Liver (tissue), 9 donors: Measurements from ENCODE around the gene PTPRN2. TPM values are rescaled to one million over a fixed set of nuclear protein-coding genes. Genes with fewer than 3 reads are reported as not detected.

ENCODE experiments used
- DNase-seq: peaks from one replicate; pipeline ENCODE4 v3.0.0-alpha.2; 2017; ENCODE audit warnings: low spot score
- H3K27ac ChIP-seq, 2 donors: one replicate each; pipeline ENCODE4 v1.7.0; 2013; ENCODE audit warnings: inconsistent platforms in 2 of 2, low read length in 2 of 2, control low read depth in 1 of 2, low read depth in 1 of 2, mild to moderate bottlenecking in 1 of 2
- H3K27me3 ChIP-seq, 4 donors: one replicate each; pipeline versions ENCODE4 v1.6.1 to v1.7.0; 2013; ENCODE audit warnings: low read length in 3 of 4, inconsistent platforms in 1 of 4, mild to moderate bottlenecking in 1 of 4, moderate library complexity in 1 of 4; ENCODE audit not compliant: control insufficient read depth in 4 of 4, insufficient read depth in 4 of 4
- H3K36me3 ChIP-seq, 4 donors: one replicate each; pipeline versions ENCODE4 v1.6.1 to v1.7.0; 2013; ENCODE audit warnings: low read length in 3 of 4, mild to moderate bottlenecking in 3 of 4, low read depth in 1 of 4, moderate library complexity in 1 of 4; ENCODE audit not compliant: control insufficient read depth in 4 of 4, insufficient read depth in 3 of 4
- H3K4me1 ChIP-seq, 4 donors: one replicate each; pipeline versions ENCODE4 v1.6.1 to v1.7.0; 2013; ENCODE audit warnings: low read length in 3 of 4, mild to moderate bottlenecking in 3 of 4, moderate library complexity in 1 of 4; ENCODE audit not compliant: control insufficient read depth in 4 of 4, insufficient read depth in 4 of 4
- H3K4me3 ChIP-seq, 3 donors: one replicate each; pipeline versions ENCODE4 v1.6.1 to v1.7.0; 2013; ENCODE audit warnings: low read length in 3 of 3, control low read depth in 1 of 3, low read depth in 1 of 3, mild to moderate bottlenecking in 1 of 3
- H3K9ac ChIP-seq, 2 donors: one replicate each; pipeline ENCODE4 v1.7.0; 2013; ENCODE audit warnings: low read length in 2 of 2, mild to moderate bottlenecking in 2 of 2, moderate library complexity in 2 of 2, control low read depth in 1 of 2, low read depth in 1 of 2
- H3K9me3 ChIP-seq, 4 donors: one replicate each; pipeline versions ENCODE4 v1.6.1 to v1.7.0; 2013; ENCODE audit warnings: low read length in 3 of 4; ENCODE audit not compliant: control insufficient read depth in 4 of 4
- EGR1 ChIP-seq, 2 donors: IDR thresholded peaks; 2 replicates each; pipeline ENCODE4 v1.6.1; 2016 to 2018; ENCODE audit warnings: antibody characterized with exemption in 2 of 2, low read depth in 2 of 2
- FOXA1 ChIP-seq: IDR thresholded peaks from 2 replicates; pipeline ENCODE4 v1.6.1; 2016; ENCODE audit warnings: antibody characterized with exemption
- GABPA ChIP-seq, 2 donors: IDR thresholded peaks in 1 of 2; conservative IDR thresholded peaks in 1 of 2; 2 replicates each; pipeline ENCODE4 v1.6.1; 2016; ENCODE audit warnings: antibody characterized with exemption in 2 of 2, mild to moderate bottlenecking in 1 of 2, moderate library complexity in 1 of 2
- HNF4A ChIP-seq, 2 donors: conservative IDR thresholded peaks; 2 replicates each; pipeline ENCODE4 v1.6.1; 2016; ENCODE audit warnings: antibody characterized with exemption in 2 of 2, mild to moderate bottlenecking in 2 of 2
- HNF4G ChIP-seq: IDR thresholded peaks from 2 replicates; pipeline ENCODE4 v1.6.1; 2016; ENCODE audit warnings: antibody characterized with exemption
- JUND ChIP-seq, 2 donors: IDR thresholded peaks; 2 replicates each; pipeline ENCODE4 v1.6.1; 2016; ENCODE audit warnings: antibody characterized with exemption in 2 of 2
- RXRA ChIP-seq, 2 donors: IDR thresholded peaks; 2 replicates each; pipeline ENCODE4 v1.6.1; 2017 to 2018; ENCODE audit warnings: antibody characterized with exemption in 2 of 2, mild to moderate bottlenecking in 1 of 2
- SP1 ChIP-seq: IDR thresholded peaks from 2 replicates; pipeline ENCODE4 v1.6.1; 2018; ENCODE audit warnings: antibody characterized with exemption, mild to moderate bottlenecking
- TAF1 ChIP-seq: conservative IDR thresholded peaks from 2 replicates; pipeline ENCODE4 v1.6.1; 2016; ENCODE audit warnings: antibody characterized with exemption, mild to moderate bottlenecking
- YY1 ChIP-seq: IDR thresholded peaks from 2 replicates; pipeline ENCODE4 v1.6.1; 2016; ENCODE audit warnings: antibody characterized with exemption, mild to moderate bottlenecking
- WGBS: extraction: QIAGEN DNeasy Blood & Tissue Kit; methylation state at CpG from one replicate; pipeline ENCODE4 v1.1.7; 2013; 5-methylcytosine and 5-hydroxymethylcytosine counted together
- polyA plus RNA-seq, 2 donors: library from polyadenylated mRNA; stranded (reverse) in 1 of 2; unstranded in 1 of 2; fragments of 200-250 nt in 1 of 2; fragments of >200 nt in 1 of 2; fragmentation: Nextera tagmentation in 1 of 2; extraction: Ambion mirVana in 1 of 2; gene quantifications; one replicate each; pipeline versions ENCODE4 v1.2.1 to v1.2.3, GENCODE V29; 2013 to 2015
- total RNA-seq, 2 donors: library from RNA; depleted of rRNA; stranded (reverse); fragments of >200 nt; gene quantifications; one replicate each; pipeline ENCODE4 v1.2.3, GENCODE V29; 2014
- TF ChIP-seq, protein P1 (sequence below): IDR thresholded peaks from 2 replicates; pipeline ENCODE4 v1.6.1; 2016; ENCODE audit warnings: antibody characterized with exemption
- TF ChIP-seq, protein P2 (sequence below): IDR thresholded peaks from 2 replicates; pipeline ENCODE4 v1.6.1; 2016; ENCODE audit warnings: antibody characterized with exemption, mild to moderate bottlenecking
- TF ChIP-seq, protein P3 (sequence below): fragments of 150-350 bp; IDR thresholded peaks from 2 replicates; pipeline ENCODE4 v1.5.1; 2017; ENCODE audit warnings: improper control_type of control experiment, low read depth, low read length; ENCODE audit not compliant: missing input control
- TF ChIP-seq, protein P4 (sequence below): IDR thresholded peaks from 2 replicates; pipeline ENCODE4 v1.6.1; 2016; ENCODE audit warnings: antibody characterized with exemption
- TF ChIP-seq, protein P5 (sequence below): IDR thresholded peaks from 2 replicates; pipeline ENCODE4 v1.6.1; 2016; ENCODE audit warnings: antibody characterized with exemption
- donor health status: healthy.
- donor health status: healthy.
- donor health status: healthy.
- donor health status: healthy.
- donor health status: healthy.

PTPRN2 gene
- total and polyA plus RNA-seq, 4 donors: 0.75 to 1.9 (median 1.1) TPM

DNA sequence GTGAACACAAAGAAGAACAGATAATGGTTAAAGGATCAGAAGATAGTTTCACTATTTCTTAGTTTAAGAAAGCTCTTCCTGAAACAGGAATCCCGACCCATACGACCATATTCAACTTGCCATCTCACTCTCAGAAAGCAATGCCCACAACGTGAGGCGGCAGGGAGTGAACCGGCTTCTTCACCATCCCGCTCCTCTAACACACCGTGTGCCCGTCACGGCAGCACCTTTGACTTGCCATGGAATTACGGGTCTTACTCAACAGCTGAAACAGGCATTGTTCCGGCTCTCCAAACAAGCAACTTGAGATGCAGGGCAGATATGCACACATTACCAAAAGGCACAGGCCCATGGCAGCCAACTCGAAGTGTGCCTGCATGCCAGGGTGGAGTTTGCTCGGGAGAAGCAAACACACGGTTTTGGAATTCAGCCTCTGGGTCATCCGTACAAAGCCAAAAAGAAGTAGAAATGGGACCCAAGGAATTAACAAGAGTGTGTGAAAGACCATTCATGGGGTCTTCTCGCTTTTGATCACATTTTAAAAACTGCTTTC lies 957.2 kb downstream of the PTPRN2 start:
- H3K27ac ChIP-seq: no peak overlapping the region
- DNase-seq: no peak
- H3K27me3 ChIP-seq: peaks cover 0 to 7% (median 0%) of the 10 kb centered on the region in 4 donors
- 71% methylated on average over 16 of the region's 16 CpGs for WGBS
- TF ChIP-seq, protein P1, sequence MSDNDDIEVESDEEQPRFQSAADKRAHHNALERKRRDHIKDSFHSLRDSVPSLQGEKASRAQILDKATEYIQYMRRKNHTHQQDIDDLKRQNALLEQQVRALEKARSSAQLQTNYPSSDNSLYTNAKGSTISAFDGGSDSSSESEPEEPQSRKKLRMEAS: no peak
- TF ChIP-seq HNF4G (no peak), YY1 (no peak), GABPA (IDR thresholded peaks at IDR 0.05 in 1 of 2, conservative IDR thresholded peaks at IDR 0.05 in 1 of 2) (no peak), EGR1 (IDR thresholded peaks at IDR 0.05; ENCODE audit: low read depth in 2 of 2) (no peak), HNF4A (conservative IDR thresholded peaks at IDR 0.05) (no peak)
- TF ChIP-seq, protein P2, sequence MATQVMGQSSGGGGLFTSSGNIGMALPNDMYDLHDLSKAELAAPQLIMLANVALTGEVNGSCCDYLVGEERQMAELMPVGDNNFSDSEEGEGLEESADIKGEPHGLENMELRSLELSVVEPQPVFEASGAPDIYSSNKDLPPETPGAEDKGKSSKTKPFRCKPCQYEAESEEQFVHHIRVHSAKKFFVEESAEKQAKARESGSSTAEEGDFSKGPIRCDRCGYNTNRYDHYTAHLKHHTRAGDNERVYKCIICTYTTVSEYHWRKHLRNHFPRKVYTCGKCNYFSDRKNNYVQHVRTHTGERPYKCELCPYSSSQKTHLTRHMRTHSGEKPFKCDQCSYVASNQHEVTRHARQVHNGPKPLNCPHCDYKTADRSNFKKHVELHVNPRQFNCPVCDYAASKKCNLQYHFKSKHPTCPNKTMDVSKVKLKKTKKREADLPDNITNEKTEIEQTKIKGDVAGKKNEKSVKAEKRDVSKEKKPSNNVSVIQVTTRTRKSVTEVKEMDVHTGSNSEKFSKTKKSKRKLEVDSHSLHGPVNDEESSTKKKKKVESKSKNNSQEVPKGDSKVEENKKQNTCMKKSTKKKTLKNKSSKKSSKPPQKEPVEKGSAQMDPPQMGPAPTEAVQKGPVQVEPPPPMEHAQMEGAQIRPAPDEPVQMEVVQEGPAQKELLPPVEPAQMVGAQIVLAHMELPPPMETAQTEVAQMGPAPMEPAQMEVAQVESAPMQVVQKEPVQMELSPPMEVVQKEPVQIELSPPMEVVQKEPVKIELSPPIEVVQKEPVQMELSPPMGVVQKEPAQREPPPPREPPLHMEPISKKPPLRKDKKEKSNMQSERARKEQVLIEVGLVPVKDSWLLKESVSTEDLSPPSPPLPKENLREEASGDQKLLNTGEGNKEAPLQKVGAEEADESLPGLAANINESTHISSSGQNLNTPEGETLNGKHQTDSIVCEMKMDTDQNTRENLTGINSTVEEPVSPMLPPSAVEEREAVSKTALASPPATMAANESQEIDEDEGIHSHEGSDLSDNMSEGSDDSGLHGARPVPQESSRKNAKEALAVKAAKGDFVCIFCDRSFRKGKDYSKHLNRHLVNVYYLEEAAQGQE: no peak
- TF ChIP-seq, protein P3, sequence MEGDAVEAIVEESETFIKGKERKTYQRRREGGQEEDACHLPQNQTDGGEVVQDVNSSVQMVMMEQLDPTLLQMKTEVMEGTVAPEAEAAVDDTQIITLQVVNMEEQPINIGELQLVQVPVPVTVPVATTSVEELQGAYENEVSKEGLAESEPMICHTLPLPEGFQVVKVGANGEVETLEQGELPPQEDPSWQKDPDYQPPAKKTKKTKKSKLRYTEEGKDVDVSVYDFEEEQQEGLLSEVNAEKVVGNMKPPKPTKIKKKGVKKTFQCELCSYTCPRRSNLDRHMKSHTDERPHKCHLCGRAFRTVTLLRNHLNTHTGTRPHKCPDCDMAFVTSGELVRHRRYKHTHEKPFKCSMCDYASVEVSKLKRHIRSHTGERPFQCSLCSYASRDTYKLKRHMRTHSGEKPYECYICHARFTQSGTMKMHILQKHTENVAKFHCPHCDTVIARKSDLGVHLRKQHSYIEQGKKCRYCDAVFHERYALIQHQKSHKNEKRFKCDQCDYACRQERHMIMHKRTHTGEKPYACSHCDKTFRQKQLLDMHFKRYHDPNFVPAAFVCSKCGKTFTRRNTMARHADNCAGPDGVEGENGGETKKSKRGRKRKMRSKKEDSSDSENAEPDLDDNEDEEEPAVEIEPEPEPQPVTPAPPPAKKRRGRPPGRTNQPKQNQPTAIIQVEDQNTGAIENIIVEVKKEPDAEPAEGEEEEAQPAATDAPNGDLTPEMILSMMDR: no peak
- no peaks in the 10 kb centered on the region for H3K36me3 ChIP-seq
- H3K9me3 ChIP-seq: no peaks in the 10 kb centered on the region
- H3K9ac ChIP-seq: no peak overlapping the region
- no peaks in the 10 kb centered on the region for H3K4me1 ChIP-seq
- H3K4me3 ChIP-seq: no peak overlapping the region

DNA sequence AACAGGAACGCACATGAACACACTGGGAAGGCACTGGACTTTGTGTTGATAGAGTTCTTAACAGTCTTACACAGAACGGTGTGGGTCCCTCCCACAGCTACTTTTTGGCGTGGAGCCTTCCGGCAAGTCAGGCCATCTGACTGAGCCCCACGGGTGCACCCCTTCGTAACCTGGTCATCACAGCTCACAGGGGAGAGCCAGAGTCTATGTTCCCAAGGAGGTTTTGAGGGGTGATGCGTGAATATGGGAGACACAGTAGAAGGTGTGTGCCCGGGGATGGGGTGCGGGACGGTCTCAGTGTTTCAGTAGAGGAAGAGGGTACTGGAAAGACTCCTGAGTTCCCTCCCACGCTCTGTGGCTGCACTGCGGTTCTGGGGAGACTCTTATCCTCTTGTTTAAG lies 959.2 kb downstream of the PTPRN2 start:
- no peak overlapping the region for H3K9ac ChIP-seq
- TF ChIP-seq HNF4G (no peak), RXRA (IDR thresholded peaks at IDR 0.05) (no peak), TAF1 (no peak), GABPA (IDR thresholded peaks at IDR 0.05 in 1 of 2, conservative IDR thresholded peaks at IDR 0.05 in 1 of 2) (no peak), FOXA1 (no peak), SP1 (no peak), JUND (IDR thresholded peaks at IDR 0.05) (no peak), HNF4A (conservative IDR thresholded peaks at IDR 0.05) (no peak)
- TF ChIP-seq, protein P1: no peak
- TF ChIP-seq, protein P4, sequence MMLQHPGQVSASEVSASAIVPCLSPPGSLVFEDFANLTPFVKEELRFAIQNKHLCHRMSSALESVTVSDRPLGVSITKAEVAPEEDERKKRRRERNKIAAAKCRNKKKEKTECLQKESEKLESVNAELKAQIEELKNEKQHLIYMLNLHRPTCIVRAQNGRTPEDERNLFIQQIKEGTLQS: no peak
- TF ChIP-seq, protein P5, sequence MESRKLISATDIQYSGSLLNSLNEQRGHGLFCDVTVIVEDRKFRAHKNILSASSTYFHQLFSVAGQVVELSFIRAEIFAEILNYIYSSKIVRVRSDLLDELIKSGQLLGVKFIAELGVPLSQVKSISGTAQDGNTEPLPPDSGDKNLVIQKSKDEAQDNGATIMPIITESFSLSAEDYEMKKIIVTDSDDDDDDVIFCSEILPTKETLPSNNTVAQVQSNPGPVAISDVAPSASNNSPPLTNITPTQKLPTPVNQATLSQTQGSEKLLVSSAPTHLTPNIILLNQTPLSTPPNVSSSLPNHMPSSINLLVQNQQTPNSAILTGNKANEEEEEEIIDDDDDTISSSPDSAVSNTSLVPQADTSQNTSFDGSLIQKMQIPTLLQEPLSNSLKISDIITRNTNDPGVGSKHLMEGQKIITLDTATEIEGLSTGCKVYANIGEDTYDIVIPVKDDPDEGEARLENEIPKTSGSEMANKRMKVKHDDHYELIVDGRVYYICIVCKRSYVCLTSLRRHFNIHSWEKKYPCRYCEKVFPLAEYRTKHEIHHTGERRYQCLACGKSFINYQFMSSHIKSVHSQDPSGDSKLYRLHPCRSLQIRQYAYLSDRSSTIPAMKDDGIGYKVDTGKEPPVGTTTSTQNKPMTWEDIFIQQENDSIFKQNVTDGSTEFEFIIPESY: no peak
- H3K4me1 ChIP-seq: no peaks in the 10 kb centered on the region
- no peaks in the 10 kb centered on the region for H3K36me3 ChIP-seq
- H3K9me3 ChIP-seq: no peaks in the 10 kb centered on the region
- no peak overlapping the region for H3K4me3 ChIP-seq
- 86% methylated on average over 12 of the region's 12 CpGs for WGBS
- no peak overlapping the region for H3K27ac ChIP-seq
- peaks cover 0 to 3% (median 0%) of the 10 kb centered on the region in 4 donors for H3K27me3 ChIP-seq
- no peak for DNase-seq
